MM.1S (cell line): ENCODE measurements around the gene ALLC.

ENCODE experiments used
- CTCF ChIP-seq: fragments of 300-600 bp; sonication (generic); IDR thresholded peaks from 2 replicates; pipeline ENCODE4 v1.5.1; 2016; ENCODE audit warnings: antibody characterized with exemption, low read length, mixed read lengths
- EZH2 ChIP-seq: fragments of 300-600 bp; sonication (generic); optimal IDR thresholded peaks from 2 replicates; pipeline ENCODE3; 2017; ENCODE audit warnings: low read depth, mild to moderate bottlenecking, antibody characterized with exemption, low read length, mixed read lengths
- EZH2phosphoT487 ChIP-seq: fragments of 300-600 bp; sonication (generic); IDR thresholded peaks from 2 replicates; pipeline ENCODE4 v1.6.1; 2018; ENCODE audit warnings: antibody characterized with exemption, low read length

DNA sequence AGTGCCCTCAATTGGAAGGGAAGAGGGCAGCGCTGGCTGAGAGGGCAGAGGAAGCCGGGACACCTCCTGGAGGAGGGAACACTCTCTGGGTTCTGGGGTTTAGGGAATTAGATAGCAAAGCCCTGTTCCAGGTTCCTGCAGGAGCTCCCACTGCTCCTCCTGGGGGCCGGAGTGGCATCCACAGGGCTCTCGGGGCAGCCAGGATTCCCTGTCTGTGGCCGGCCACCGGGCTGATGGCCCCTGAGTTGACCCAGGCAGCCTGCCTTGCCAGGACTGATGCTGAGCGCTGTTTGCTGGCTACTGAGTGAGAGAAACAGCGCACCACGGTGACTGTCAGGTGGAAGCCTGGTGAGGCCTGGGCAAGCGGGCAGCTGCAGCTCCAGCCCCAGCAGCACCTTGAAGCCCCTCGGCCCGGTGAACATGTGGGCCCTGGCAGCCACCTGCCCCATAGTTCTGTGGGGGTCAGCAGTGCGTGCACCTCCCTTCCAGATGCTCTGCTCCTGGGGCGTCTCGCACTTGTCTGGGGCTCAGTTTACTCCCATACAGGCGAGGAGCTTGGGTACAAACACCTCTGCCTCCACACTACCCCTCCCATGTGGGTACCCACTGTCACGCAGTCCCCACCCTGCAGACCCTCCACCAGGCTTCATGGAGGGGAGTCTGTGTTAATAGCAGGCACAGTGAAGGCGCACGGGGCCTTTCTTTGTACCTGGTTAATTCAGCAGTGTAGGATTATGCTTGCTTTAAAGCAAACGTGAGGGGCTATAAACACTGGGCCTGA lies 7.7 kb upstream of the ALLC start:
- TF ChIP-seq EZH2 (no peak), CTCF (no peak), EZH2phosphoT487 (no peak)
